CD4-positive, alpha-beta T cell (primary cell): ENCODE results near the gene SEL1L. TPM values are rescaled to one million over a fixed set of nuclear protein-coding genes. Genes with fewer than 3 reads are reported as not detected.

Experiments
- ATAC-seq: fragments of 200-7000 bp; cut with Tn5 transposase; one replicate; pipeline ENCODE4 v1.10.0; 2022; ENCODE audit warnings: mild to moderate bottlenecking; ENCODE audit not compliant: poor library complexity
- CTCF ChIA-PET: fragments of 350-600 bp; sonication (Branson Sonifier 250); formaldehyde crosslinking; loops from one replicate; lab custom pipeline; 2021; ENCODE audit warnings: antibody characterized with exemption, inconsistent platforms; lab: Charles Lee
- POLR2A ChIA-PET: fragments of 350-600 bp; sonication (Branson Sonifier 250); formaldehyde crosslinking; loops from one replicate; lab custom pipeline; 2021; ENCODE audit warnings: antibody characterized with exemption, inconsistent platforms; lab: Charles Lee
- DNase-seq, 14 experiments: peaks; one replicate each; pipeline ENCODE4 v3.0.0-alpha.2; 2013 to 2020; ENCODE audit warnings: mixed read lengths in 2 of 14
- H3K27ac ChIP-seq, 2 donors: one replicate each; pipeline versions ENCODE4 v1.5.1 to v1.7.0; 2013; ENCODE audit warnings: low read length in 2 of 2, low read depth in 1 of 2, mild to moderate bottlenecking in 1 of 2
- H3K27me3 ChIP-seq, 2 experiments: 1 replicate in 1 of 2; 2 replicates in 1 of 2; pipeline versions ENCODE4 v1.6.1 to v1.7.0; 2013; ENCODE audit warnings: low read length in 2 of 2, control low read depth in 1 of 2, mild to moderate bottlenecking in 1 of 2, moderate library complexity in 1 of 2; ENCODE audit not compliant: insufficient read depth in 2 of 2, control insufficient read depth in 1 of 2
- H3K36me3 ChIP-seq: one replicate; pipeline ENCODE4 v1.6.1; 2013; ENCODE audit warnings: low read length, control low read depth; ENCODE audit not compliant: insufficient read depth
- H3K4me1 ChIP-seq: one replicate; pipeline ENCODE4 v1.6.1; 2013; ENCODE audit warnings: low read length, control low read depth; ENCODE audit not compliant: insufficient read depth
- H3K4me3 ChIP-seq: one replicate; pipeline ENCODE4 v1.5.1; 2013; ENCODE audit warnings: mild to moderate bottlenecking, low read length, moderate library complexity
- H3K9me3 ChIP-seq, 2 experiments: 1 replicate in 1 of 2; 2 replicates in 1 of 2; pipeline versions ENCODE4 v1.6.1 to v1.7.0; 2013; ENCODE audit warnings: low read length in 2 of 2, mild to moderate bottlenecking in 2 of 2, control low read depth in 1 of 2, moderate library complexity in 1 of 2; ENCODE audit not compliant: control insufficient read depth in 1 of 2, insufficient read depth in 1 of 2
- H3K27ac Mint-ChIP-seq: one replicate; pipeline ENCODE4 v1.8.0; 2020; ENCODE audit warnings: mixed read lengths
- H3K27me3 Mint-ChIP-seq: one replicate; pipeline ENCODE4 v1.8.0; 2021; ENCODE audit warnings: mixed read lengths
- H3K36me3 Mint-ChIP-seq: one replicate; pipeline ENCODE4 v1.8.0; 2021; ENCODE audit warnings: low read depth, mixed read lengths
- H3K4me1 Mint-ChIP-seq: one replicate; pipeline ENCODE4 v1.8.0; 2021; ENCODE audit warnings: low read depth, mixed read lengths
- H3K4me3 Mint-ChIP-seq: one replicate; pipeline ENCODE4 v1.8.0; 2020; ENCODE audit warnings: mild to moderate bottlenecking, mixed read lengths
- H3K9me3 Mint-ChIP-seq: one replicate; pipeline ENCODE4 v1.8.0; 2020; ENCODE audit warnings: mixed read lengths
- intact Hi-C, 2 experiments: fragments of 100-400 bp; cut with DNase I in 1 of 2; cut with micrococcal nuclease in 1 of 2; formaldehyde crosslinking; loops; one replicate each; pipeline versions ENCODE4 v1.15.1 to v1.9.0; 2023 to 2025; cut with DNase I, micrococcal nuclease
- total RNA-seq, 174 experiments: library from RNA in 2 of 174; stranded (reverse) in 2 of 174; gene quantifications; one replicate each; pipeline ENCODE4 v1.2.3 and lab custom pipeline; 2021 to 2026
- TF ChIP-seq, protein P1 (sequence below): fragments of 200-600 bp; IDR thresholded peaks from one replicate; pipeline ENCODE4 v1.8.0; 2022; ENCODE audit warnings: antibody characterized with exemption, mild to moderate bottlenecking

The SEL1L gene
- total RNA-seq, 2 experiments from 2014 or later = 40.6 to 46.4 TPM

DNA sequence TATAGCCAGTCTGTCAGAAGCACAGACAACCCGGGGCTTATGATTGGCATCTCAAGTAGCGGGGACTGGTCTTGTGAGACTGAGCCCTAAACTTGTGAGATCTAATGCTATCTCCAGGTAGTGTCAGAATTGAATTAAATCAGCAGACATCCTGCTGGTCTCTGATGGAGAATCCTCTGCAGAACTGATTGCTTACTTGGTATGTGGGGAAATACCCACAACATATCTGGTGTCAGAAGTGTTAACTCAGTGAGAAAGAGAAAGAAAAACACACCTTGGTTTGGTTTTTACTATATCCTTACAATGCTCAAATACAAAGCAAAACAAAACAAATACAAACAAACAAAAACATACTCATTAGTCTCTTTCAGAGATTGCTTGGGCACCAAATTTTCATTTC lies 10.0 kb downstream of the SEL1L start:
- ChIA-PET CTCF (no interaction called here), POLR2A (interaction anchor here (3.0 kb wide), 1 partner anchor 9 kb away, joined by 20 read pairs; the partner anchor contains the start of gene SEL1L)
- DNase-seq (no peak), ATAC-seq (no peak)
- H3K9me3 ChIP-seq = no peaks in the 10 kb centered on the region
- H3K27me3 ChIP-seq = no peaks in the 10 kb centered on the region
- peaks cover 64% of the 10 kb centered on the region for H3K36me3 ChIP-seq
- Mint-ChIP-seq H3K4me3 (no peak overlapping the region), H3K4me1 (peaks cover 77% of the 10 kb centered on the region), H3K27me3 (no peaks in the 10 kb centered on the region), H3K27ac (no peak overlapping the region), H3K9me3 (no peaks in the 10 kb centered on the region), H3K36me3 (peaks cover 91% of the 10 kb centered on the region)
- H3K27ac ChIP-seq = no peak overlapping the region
- H3K4me1 ChIP-seq = peaks cover 13% of the 10 kb centered on the region
- TF ChIP-seq, protein P1, sequence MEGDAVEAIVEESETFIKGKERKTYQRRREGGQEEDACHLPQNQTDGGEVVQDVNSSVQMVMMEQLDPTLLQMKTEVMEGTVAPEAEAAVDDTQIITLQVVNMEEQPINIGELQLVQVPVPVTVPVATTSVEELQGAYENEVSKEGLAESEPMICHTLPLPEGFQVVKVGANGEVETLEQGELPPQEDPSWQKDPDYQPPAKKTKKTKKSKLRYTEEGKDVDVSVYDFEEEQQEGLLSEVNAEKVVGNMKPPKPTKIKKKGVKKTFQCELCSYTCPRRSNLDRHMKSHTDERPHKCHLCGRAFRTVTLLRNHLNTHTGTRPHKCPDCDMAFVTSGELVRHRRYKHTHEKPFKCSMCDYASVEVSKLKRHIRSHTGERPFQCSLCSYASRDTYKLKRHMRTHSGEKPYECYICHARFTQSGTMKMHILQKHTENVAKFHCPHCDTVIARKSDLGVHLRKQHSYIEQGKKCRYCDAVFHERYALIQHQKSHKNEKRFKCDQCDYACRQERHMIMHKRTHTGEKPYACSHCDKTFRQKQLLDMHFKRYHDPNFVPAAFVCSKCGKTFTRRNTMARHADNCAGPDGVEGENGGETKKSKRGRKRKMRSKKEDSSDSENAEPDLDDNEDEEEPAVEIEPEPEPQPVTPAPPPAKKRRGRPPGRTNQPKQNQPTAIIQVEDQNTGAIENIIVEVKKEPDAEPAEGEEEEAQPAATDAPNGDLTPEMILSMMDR = no peak
- intact Hi-C loops = loop anchor here in 1 of 2 experiments (5.0 kb wide), 1 partner anchor 36 kb away; no protein-coding TSS in a partner anchor
- no peak overlapping the region for H3K4me3 ChIP-seq

GRCh38 chr14:81523016-81523415 lies 10.6 kb downstream of the SEL1L start:
- no peak overlapping the region for H3K4me3 Mint-ChIP-seq
- H3K4me1 Mint-ChIP-seq = peaks cover 71% of the 10 kb centered on the region
- Histone ChIP-seq H3K27me3 (no peaks in the 10 kb centered on the region), H3K4me3 (no peak overlapping the region), H3K9me3 (no peaks in the 10 kb centered on the region), H3K36me3 (peaks cover 68% of the 10 kb centered on the region), H3K4me1 (peaks cover 13% of the 10 kb centered on the region), H3K27ac (no peak overlapping the region)
- DNase-seq = no peak
- H3K27me3 Mint-ChIP-seq = no peaks in the 10 kb centered on the region
- H3K27ac Mint-ChIP-seq = no peak overlapping the region
- ATAC-seq = no peak
- TF ChIP-seq, protein P1 = no peak
- intact Hi-C loops = loop anchor here in 1 of 2 experiments (5.0 kb wide), 1 partner anchor 36 kb away; no protein-coding TSS in a partner anchor
- peaks cover 87% of the 10 kb centered on the region for H3K36me3 Mint-ChIP-seq
- no peaks in the 10 kb centered on the region for H3K9me3 Mint-ChIP-seq
- ChIA-PET POLR2A (interaction anchor here (3.0 kb wide), 1 partner anchor 10 kb away, joined by 20 read pairs; the partner anchor contains the start of gene SEL1L), CTCF (no interaction called here)

- H3K4me1 ChIP-seq = peaks cover 13% of the 10 kb centered on the region
- H3K27ac Mint-ChIP-seq = peak overlapping the region; percentile 33
- ChIA-PET POLR2A (interaction anchor here (3.0 kb wide), 1 partner anchor 11 kb away, joined by 20 read pairs; the partner anchor contains the start of gene SEL1L), CTCF (no interaction called here)
- TF ChIP-seq, protein P1 = no peak
- H3K4me1 Mint-ChIP-seq = peaks cover 62% of the 10 kb centered on the region
- no peak overlapping the region for H3K4me3 ChIP-seq
- H3K9me3 Mint-ChIP-seq = no peaks in the 10 kb centered on the region
- no peaks in the 10 kb centered on the region for H3K27me3 Mint-ChIP-seq
- H3K4me3 Mint-ChIP-seq = no peak overlapping the region
- no peaks in the 10 kb centered on the region for H3K27me3 ChIP-seq
- no peak for DNase-seq
- peaks cover 73% of the 10 kb centered on the region for H3K36me3 ChIP-seq
- intact Hi-C loops = loop anchor here in 1 of 2 experiments (5.0 kb wide), 1 partner anchor 34 kb away; no protein-coding TSS in a partner anchor
- no peak overlapping the region for H3K27ac ChIP-seq
- peaks cover 86% of the 10 kb centered on the region for H3K36me3 Mint-ChIP-seq
- no peaks in the 10 kb centered on the region for H3K9me3 ChIP-seq
- ATAC-seq = no peak
Measured at GRCh38 chr14:81521356-81521755, 12.3 kb downstream of the SEL1L start.
